Measurements from ENCODE around the gene SLC24A4. TPM values are rescaled to one million over a fixed set of nuclear protein-coding genes. Genes with fewer than 3 reads are reported as not detected.

The SLC24A4 gene
- total and polyA plus RNA-seq, 3 donors from 2014 or later = 3.6 to 10.6 (median 8.5) TPM

DNA sequence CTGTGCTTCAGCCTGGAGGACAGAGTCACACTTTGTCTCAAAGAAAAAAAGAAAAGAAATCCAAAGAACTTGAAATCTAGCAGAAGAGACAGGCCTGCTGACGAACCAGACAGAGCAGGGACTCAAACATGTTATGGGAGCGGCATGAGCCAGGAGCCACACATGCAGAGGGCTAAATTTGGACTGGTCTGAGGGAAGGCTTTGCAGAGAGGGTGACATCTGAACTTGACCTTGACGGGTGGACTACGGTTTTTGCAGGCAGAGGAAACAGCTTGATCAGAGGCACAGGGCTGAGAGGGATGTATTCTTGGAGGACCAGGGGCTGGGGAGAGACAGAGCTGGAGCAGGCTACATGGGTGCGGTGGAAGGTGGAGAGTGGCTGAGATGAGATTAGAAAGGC is 20.5 kb upstream of the SLC24A4 start:
- intact Hi-C loops (cut with DNase I; ENCODE audit: low total_unique reads) = no loop called here
- H3K9me3 ChIP-seq = no peaks in the 10 kb centered on the region
- DNase-seq = peak; percentile 30

DNA sequence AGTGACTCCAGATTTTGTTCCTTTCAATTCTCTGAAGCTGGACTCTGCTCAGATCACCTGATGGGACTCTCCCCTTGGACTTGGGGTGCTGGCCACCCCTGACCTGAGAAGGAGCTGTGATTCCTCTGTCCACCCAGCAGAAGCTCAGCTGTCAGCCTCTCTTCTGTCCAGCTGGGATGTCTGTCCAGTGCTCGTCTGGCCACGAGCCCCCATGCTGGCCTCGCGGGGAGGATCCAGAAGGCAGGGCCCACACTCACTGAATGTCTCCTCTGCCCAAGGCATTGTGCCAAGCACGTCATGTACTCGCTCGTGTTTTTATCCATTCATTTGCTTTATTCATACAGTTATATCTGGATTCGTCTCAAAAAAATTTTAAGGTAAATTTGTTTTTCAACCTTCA is 14.2 kb upstream of the SLC24A4 start:
- 36 to 40% methylated on average over 8 of the region's 8 CpGs for WGBS, 2 donors
- TF ChIP-seq POLR2A (IDR thresholded peaks at IDR 0.05) = no peak
- TF ChIP-seq, protein P1, sequence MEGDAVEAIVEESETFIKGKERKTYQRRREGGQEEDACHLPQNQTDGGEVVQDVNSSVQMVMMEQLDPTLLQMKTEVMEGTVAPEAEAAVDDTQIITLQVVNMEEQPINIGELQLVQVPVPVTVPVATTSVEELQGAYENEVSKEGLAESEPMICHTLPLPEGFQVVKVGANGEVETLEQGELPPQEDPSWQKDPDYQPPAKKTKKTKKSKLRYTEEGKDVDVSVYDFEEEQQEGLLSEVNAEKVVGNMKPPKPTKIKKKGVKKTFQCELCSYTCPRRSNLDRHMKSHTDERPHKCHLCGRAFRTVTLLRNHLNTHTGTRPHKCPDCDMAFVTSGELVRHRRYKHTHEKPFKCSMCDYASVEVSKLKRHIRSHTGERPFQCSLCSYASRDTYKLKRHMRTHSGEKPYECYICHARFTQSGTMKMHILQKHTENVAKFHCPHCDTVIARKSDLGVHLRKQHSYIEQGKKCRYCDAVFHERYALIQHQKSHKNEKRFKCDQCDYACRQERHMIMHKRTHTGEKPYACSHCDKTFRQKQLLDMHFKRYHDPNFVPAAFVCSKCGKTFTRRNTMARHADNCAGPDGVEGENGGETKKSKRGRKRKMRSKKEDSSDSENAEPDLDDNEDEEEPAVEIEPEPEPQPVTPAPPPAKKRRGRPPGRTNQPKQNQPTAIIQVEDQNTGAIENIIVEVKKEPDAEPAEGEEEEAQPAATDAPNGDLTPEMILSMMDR (IDR thresholded peaks at IDR 0.05) = no peak
- Histone ChIP-seq H3K36me3 (ENCODE audit: low read depth, missing control alignments) (no peaks in the 10 kb centered on the region), H3K4me3 (no peak overlapping the region), H3K27ac (peak overlapping the region in 1 of 2 donors; percentile 38), H3K27me3 (no peaks in the 10 kb centered on the region), H3K9me3 (no peaks in the 10 kb centered on the region), H3K4me1 (peaks cover 9% of the 10 kb centered on the region)
- intact Hi-C loops (cut with DNase I; ENCODE audit: low total_unique reads) = no loop called here
- DNase-seq = peak; percentile 79

More for the DNA sequence above, 20.5 kb upstream of the SLC24A4 start:
- H3K27ac ChIP-seq = peak overlapping the region in 1 of 2 donors; percentile 11
- no peaks in the 10 kb centered on the region for H3K27me3 ChIP-seq
- peaks cover 23% of the 10 kb centered on the region for H3K4me1 ChIP-seq
- no peaks in the 10 kb centered on the region for H3K36me3 ChIP-seq (ENCODE audit: low read depth, missing control alignments)
- no peak overlapping the region for H3K4me3 ChIP-seq
- 34 to 55% methylated on average over 5 of the region's 5 CpGs for WGBS, 2 donors
- TF ChIP-seq POLR2A (IDR thresholded peaks at IDR 0.05) = no peak
- TF ChIP-seq, protein P1 (IDR thresholded peaks at IDR 0.05) = no peak

DNA sequence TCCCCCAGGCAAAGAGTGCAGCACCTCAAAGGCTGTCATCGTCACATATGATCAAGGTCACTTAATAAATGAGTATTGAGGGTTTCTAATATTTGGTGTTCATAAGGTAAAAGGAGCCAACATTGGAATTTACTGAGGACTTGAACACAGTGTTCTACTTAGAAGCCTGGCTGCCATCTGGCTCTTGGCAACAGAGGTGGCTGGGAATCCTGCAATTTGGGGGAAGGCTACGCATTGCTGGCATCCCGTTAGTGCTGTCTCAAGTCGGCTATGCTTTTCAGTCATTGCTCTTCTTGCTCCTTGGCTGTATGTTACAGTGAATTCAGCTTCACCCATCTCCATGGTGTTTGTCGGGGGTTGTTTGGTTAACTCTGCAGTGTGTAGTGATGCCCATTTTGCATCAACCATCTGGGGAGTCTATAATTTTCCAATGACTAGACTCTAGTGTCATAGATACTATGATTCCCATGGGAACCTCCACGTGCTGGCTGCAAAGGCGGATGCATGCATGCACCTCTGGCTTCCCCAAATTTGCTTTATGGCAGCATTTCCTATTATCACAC is 12.9 kb upstream of the SLC24A4 start:
- Histone ChIP-seq H3K4me3 (no peak overlapping the region), H3K27ac (no peak overlapping the region)
- 59 to 68% methylated on average over 7 of the region's 7 CpGs for WGBS, 2 donors

DNA sequence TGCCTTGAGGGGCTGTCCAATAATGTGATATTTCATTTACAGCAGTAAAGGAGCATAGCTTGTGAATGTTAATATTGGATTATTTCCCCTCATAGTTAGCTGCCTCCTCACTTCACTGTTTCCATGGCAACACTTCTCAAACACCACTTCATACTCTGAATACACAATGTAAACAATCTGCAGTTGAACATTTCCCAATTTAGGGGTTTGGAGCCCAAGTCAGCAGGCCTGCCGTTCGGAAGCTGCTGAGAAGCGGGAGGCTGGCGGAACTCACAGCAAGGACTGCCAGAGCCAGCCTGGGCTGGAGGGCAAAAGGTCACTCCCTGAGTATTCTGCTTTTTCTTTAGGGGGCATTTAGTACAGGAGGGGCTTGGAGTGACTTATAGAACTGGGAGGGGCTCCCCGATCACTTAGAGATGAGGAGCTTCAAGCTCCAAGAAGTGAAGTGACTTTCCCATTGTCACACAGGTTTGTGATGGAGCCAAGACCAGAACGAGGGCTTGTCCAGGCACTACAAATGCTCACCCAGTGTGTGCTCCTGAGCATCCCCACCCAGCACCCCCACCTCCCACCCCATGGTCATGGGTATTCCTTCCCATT is 12.1 kb upstream of the SLC24A4 start:
- WGBS, 2 donors = 91 to 100% methylated on average over 1 to 6 of the region's 6 CpGs
- no peak for DNase-seq
- Histone ChIP-seq H3K4me1 (peaks cover 9% of the 10 kb centered on the region), H3K27me3 (no peaks in the 10 kb centered on the region), H3K9me3 (no peaks in the 10 kb centered on the region), H3K36me3 (ENCODE audit: low read depth, missing control alignments) (no peaks in the 10 kb centered on the region), H3K4me3 (no peak overlapping the region), H3K27ac (no peak overlapping the region)
- TF ChIP-seq, protein P1 (IDR thresholded peaks at IDR 0.05) = no peak
- no peak for TF ChIP-seq POLR2A (IDR thresholded peaks at IDR 0.05)
- intact Hi-C loops (cut with DNase I; ENCODE audit: low total_unique reads) = no loop called here

More for the DNA sequence above, 12.9 kb upstream of the SLC24A4 start:
- DNase-seq = no peak
- no peaks in the 10 kb centered on the region for H3K27me3 ChIP-seq
- intact Hi-C loops (cut with DNase I; ENCODE audit: low total_unique reads) = no loop called here
- no peaks in the 10 kb centered on the region for H3K36me3 ChIP-seq (ENCODE audit: low read depth, missing control alignments)
- TF ChIP-seq POLR2A (IDR thresholded peaks at IDR 0.05) = no peak
- TF ChIP-seq, protein P1 (IDR thresholded peaks at IDR 0.05) = no peak
- peaks cover 9% of the 10 kb centered on the region for H3K4me1 ChIP-seq
- H3K9me3 ChIP-seq = no peaks in the 10 kb centered on the region

DNA sequence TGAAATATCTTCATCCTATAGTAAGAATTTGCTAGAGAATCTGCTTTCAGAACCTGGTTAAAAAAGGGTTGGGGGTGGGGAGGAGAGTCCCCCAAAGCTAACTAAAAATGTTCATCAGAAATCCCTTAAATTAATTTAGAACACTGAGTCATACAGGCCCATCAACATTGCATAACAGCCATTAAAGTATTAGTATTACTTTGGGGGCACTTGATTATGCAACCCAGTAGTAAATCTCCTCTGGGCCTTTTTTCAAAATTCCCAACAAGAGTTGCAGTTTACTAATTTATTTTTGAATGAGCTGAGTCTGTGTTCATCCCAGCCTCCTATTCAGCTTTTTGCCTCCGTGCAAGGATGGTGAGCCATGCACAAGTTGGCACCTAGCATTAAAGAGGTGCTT is 8.8 kb upstream of the SLC24A4 start:
- intact Hi-C loops (cut with DNase I; ENCODE audit: low total_unique reads) = no loop called here
- no peak for TF ChIP-seq POLR2A (IDR thresholded peaks at IDR 0.05)
- TF ChIP-seq, protein P1 (IDR thresholded peaks at IDR 0.05) = no peak
- DNase-seq = no peak
- Histone ChIP-seq H3K9me3 (no peaks in the 10 kb centered on the region), H3K4me1 (no peaks in the 10 kb centered on the region), H3K27me3 (no peaks in the 10 kb centered on the region), H3K27ac (no peak overlapping the region), H3K4me3 (no peak overlapping the region), H3K36me3 (ENCODE audit: low read depth, missing control alignments) (no peaks in the 10 kb centered on the region)
- WGBS, 2 donors = 93 to 96% methylated on average over 1 of the region's 1 CpG

Data from testis (tissue), 3 donors.